Fibroblast of lung (primary cell): Measurements from ENCODE around the gene GNA12. TPM values are rescaled to one million over a fixed set of nuclear protein-coding genes. Genes with fewer than 3 reads are reported as not detected.
A peak's percentile ranks its signal among the peaks of the same experiment; 100 is the strongest.

ENCODE experiments used
- DNase-seq, 2 donors: peaks; one replicate each; pipeline versions ENCODE4 v3.0.0 to v3.0.0-alpha.2; 2010; ENCODE audit warnings: low read depth in 2 of 2
- H2AFZ ChIP-seq: 2 replicates; pipeline ENCODE4 v1.5.1; 2012; ENCODE audit warnings: low read length, control low read depth, inconsistent platforms
- H3K27ac ChIP-seq: 2 replicates; pipeline ENCODE4 v1.5.1; 2011; ENCODE audit warnings: low read length, control low read depth; ENCODE audit not compliant: insufficient read depth
- H3K27me3 ChIP-seq: 2 replicates; pipeline ENCODE4 v1.5.1; 2011; ENCODE audit warnings: mild to moderate bottlenecking, low read length; ENCODE audit not compliant: control insufficient read depth, insufficient read depth
- H3K36me3 ChIP-seq: 2 replicates; pipeline ENCODE4 v1.5.1; 2011; ENCODE audit warnings: low read length; ENCODE audit not compliant: control insufficient read depth, insufficient read depth
- H3K4me1 ChIP-seq: 2 replicates; pipeline ENCODE4 v1.5.1; 2011; ENCODE audit warnings: low read length; ENCODE audit not compliant: control insufficient read depth, insufficient read depth; ENCODE audit errors: extremely low read depth
- H3K4me2 ChIP-seq: 2 replicates; pipeline ENCODE4 v1.5.1; 2011; ENCODE audit warnings: low read length, control low read depth; ENCODE audit not compliant: insufficient read depth; ENCODE audit errors: extremely low read depth
- H3K4me3 ChIP-seq, 4 experiments: fragments of 200-600 bp in 1 of 4; sonication (generic) in 1 of 4; replicated peaks in 1 of 4; 2 replicates each; pipeline ENCODE4 v1.5.1; 2011 to 2016; ENCODE audit warnings: low read length in 4 of 4, low read depth in 3 of 4, mild to moderate bottlenecking in 3 of 4, control low read depth in 2 of 4, inconsistent platforms in 1 of 4, mixed read lengths in 1 of 4; ENCODE audit not compliant: insufficient read depth in 1 of 4; ENCODE audit errors: control extremely low read depth in 1 of 4
- H3K79me2 ChIP-seq: 2 replicates; pipeline ENCODE4 v1.5.1; 2012; ENCODE audit warnings: mild to moderate bottlenecking, low read length, inconsistent platforms; ENCODE audit not compliant: control insufficient read depth, insufficient read depth
- H3K9ac ChIP-seq: 2 replicates; pipeline ENCODE4 v1.5.1; 2011; ENCODE audit warnings: mild to moderate bottlenecking, low read length, control low read depth; ENCODE audit not compliant: insufficient read depth
- H3K9me3 ChIP-seq: 2 replicates; pipeline ENCODE4 v1.5.1; 2012; ENCODE audit warnings: low read depth, low read length; ENCODE audit not compliant: control insufficient read depth, insufficient read depth
- H4K20me1 ChIP-seq: 2 replicates; pipeline ENCODE4 v1.5.1; 2011; ENCODE audit warnings: low read length; ENCODE audit not compliant: control insufficient read depth, insufficient read depth; ENCODE audit errors: extremely low read depth
- CTCF ChIP-seq, 2 donors: IDR thresholded peaks in 1 of 2; conservative IDR thresholded peaks in 1 of 2; 1 replicate in 1 of 2; 2 replicates in 1 of 2; pipeline ENCODE4 v1.5.1; 2011 to 2012; ENCODE audit warnings: low read length in 2 of 2, control low read depth in 1 of 2, inconsistent platforms in 1 of 2, low read depth in 1 of 2, mild to moderate bottlenecking in 1 of 2
- EZH2 ChIP-seq: IDR thresholded peaks from 2 replicates; pipeline ENCODE4 v1.5.1; 2012; ENCODE audit warnings: low read length, control low read depth, mild to moderate bottlenecking; ENCODE audit errors: missing control alignments
- polyA plus RNA-seq, 2 donors: library from polyadenylated mRNA; depleted of rRNA in 1 of 2; stranded (reverse) in 1 of 2; unstranded in 1 of 2; fragments of >200 nt; gene quantifications; 2 replicates each; pipeline ENCODE4 v1.2.1, GENCODE V29; 2011 to 2012; ENCODE audit warnings: missing spikeins in 1 of 2
- total RNA-seq: library from RNA; depleted of rRNA; stranded (reverse); fragments of >200 nt; gene quantifications from 2 replicates; pipeline ENCODE4 v1.2.1, GENCODE V29; 2014

GNA12 gene
- total and polyA plus RNA-seq, 2 donors (not counting 1 experiment from before 2014, with no cell fraction given), result 36.2 to 137 TPM

DNA sequence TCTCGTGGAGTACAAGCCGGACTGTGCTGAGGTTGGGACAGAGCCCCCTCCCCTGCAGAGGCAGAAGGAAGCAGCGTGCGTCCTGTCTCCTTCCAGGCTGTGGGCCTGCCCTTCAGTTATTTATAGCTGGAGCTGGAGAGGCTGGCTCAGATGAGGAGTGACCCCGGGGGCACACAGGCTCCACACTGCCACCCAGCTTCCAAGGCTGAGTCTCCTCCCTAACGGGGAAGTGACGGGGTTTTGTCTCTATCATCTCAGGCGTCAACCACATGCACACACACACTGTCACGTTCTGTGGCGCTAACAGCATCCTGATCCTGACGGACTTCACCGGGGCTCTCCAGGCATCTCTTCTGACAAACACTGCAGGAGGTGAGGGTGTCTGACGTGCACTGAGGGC lies 130.7 kb downstream of the GNA12 start:
- Histone ChIP-seq H2AFZ (no peak overlapping the region), H3K9me3 (no peaks in the 10 kb centered on the region), H3K4me1 (peaks cover 22% of the 10 kb centered on the region), H3K4me2 (no peak overlapping the region), H3K79me2 (no peaks in the 10 kb centered on the region), H3K9ac (no peak overlapping the region), H3K27ac (no peak overlapping the region), H3K36me3 (peaks cover 2% of the 10 kb centered on the region), H4K20me1 (no peaks in the 10 kb centered on the region), H3K4me3 (no peak overlapping the region), H3K27me3 (no peaks in the 10 kb centered on the region)
- TF ChIP-seq EZH2 (no peak), CTCF (conservative IDR thresholded peaks at IDR 0.05 in 1 of 2, IDR thresholded peaks at IDR 0.05 in 1 of 2; ENCODE audit: low read depth in 1 of 2, low read length in 2 of 2) (peak in 1 of 2 donors; percentile 10)
- peak in 1 of 2 donors; percentile 12 for DNase-seq

DNA sequence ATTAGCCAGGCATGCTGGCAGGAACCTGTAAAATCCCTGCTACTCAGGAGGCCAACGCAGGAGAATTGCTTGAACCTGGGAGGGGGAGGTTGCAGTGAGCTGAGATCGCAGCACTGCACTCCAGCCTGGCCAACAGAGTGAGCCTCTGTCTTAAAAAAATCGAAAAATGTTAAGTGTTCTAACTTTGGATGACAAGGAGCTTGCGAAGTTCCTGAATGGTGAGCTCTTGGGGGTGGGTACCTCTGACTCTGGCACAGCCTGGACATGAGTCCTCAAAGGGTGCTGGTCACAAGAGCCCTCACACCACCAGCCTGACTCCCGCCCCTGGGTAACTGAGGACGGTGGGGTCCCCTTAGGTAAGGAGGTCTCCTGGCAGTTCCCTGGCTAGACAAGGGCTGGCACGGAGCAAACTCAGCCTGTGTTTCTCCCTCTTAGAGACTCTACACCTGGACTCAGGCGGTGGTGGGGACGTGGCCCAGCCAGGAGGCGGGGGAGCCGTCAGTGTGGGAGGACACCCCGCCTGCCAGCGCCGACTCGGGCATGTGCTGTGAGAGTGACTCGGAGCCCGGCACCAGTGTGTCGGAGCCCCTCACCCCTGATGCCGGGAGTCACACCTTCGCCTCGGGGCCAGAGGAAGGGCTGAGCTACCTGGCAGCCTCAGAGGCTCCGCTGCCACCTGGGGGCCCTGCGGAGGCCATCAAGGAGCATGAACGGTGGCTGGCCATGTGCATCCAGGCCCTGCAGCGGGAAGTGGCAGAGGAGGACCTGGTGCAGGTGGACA lies 132.0 kb downstream of the GNA12 start:
- Histone ChIP-seq H3K79me2 (no peaks in the 10 kb centered on the region), H3K4me2 (no peak overlapping the region), H3K27ac (no peak overlapping the region), H3K4me1 (peaks cover 15% of the 10 kb centered on the region), H3K9ac (no peak overlapping the region), H4K20me1 (no peaks in the 10 kb centered on the region), H3K36me3 (no peaks in the 10 kb centered on the region), H2AFZ (no peak overlapping the region), H3K27me3 (no peaks in the 10 kb centered on the region), H3K9me3 (no peaks in the 10 kb centered on the region), H3K4me3 (no peak overlapping the region)
- no peak for DNase-seq
- no peak for TF ChIP-seq EZH2

DNA sequence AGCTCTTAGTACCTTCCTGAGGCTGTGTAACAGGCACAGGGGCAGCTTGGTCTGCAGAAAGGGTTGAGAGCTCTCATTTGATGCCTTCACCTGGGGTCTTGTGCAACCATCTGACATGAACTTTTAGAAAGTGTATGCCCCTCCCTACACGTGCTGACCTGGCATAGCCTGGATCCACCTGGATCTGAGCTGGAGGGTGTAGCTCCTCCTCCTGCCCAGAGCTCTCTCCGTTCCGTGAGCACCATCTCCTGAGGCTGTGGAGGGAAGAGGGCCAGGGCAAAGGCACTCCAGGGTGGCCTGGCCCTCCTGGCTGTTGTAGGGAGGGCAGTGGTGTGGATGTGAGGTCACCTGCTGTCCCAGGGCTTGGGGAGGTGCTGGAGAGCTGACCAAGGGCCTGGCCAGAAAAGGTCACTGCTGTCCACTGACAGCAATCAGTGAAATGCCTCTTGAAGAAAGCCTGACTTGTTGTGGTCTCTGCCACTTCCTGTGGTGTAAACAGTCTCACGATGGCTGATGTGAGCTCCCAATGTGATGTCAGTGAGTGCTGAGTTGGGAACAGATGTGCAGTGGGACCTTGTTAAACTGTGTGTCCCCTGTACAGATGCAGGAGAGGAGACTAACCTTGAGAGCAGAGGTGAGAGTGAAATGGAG lies 133.1 kb downstream of the GNA12 start:
- Histone ChIP-seq H3K9me3 (no peaks in the 10 kb centered on the region), H3K79me2 (no peaks in the 10 kb centered on the region), H3K36me3 (no peaks in the 10 kb centered on the region), H3K27me3 (no peaks in the 10 kb centered on the region), H3K27ac (no peak overlapping the region), H2AFZ (no peak overlapping the region), H3K4me3 (no peak overlapping the region), H4K20me1 (no peaks in the 10 kb centered on the region), H3K4me1 (peaks cover 5% of the 10 kb centered on the region), H3K4me2 (no peak overlapping the region), H3K9ac (no peak overlapping the region)
- TF ChIP-seq EZH2 (no peak), CTCF (conservative IDR thresholded peaks at IDR 0.05 in 1 of 2, IDR thresholded peaks at IDR 0.05 in 1 of 2; ENCODE audit: low read depth in 1 of 2, low read length in 2 of 2) (no peak)
- DNase-seq, result no peak
